GM12878 (cell line): ENCODE measurements around the gene NOL7. TPM values are rescaled to one million over a fixed set of nuclear protein-coding genes. Genes with fewer than 3 reads are reported as not detected.

Experiments
- ATAC-seq: fragments of 200-7000 bp; cut with Tn5 transposase; 3 replicates; pipeline ENCODE4 v1.9.1; 2020; ENCODE audit warnings: mild to moderate bottlenecking, moderate library complexity
- BruUV-seq: library from RNA; stranded (reverse); fragments of 400-500 nt; replicated peaks from 2 replicates; lab custom pipeline; 2021; lab: Mats Ljungman, UMichigan
- CTCF ChIA-PET: fragments of 300-600 bp; sonication (Branson Sonifier 250); formaldehyde crosslinking; extraction: SDS; loops from one replicate; lab custom pipeline; 2021; ENCODE audit warnings: inconsistent platforms; lab: Yijun Ruan, JAX
- POLR2A ChIA-PET: fragments of 350-600 bp; formaldehyde crosslinking; extraction: SDS; loops from one replicate; lab custom pipeline; 2021; ENCODE audit warnings: inconsistent platforms; lab: Charles Lee
- RAD21 ChIA-PET: fragments of 300-600 bp; sonication (Branson Sonifier 250); formaldehyde crosslinking; loops from one replicate; lab custom pipeline; 2023; ENCODE audit warnings: antibody characterized with exemption; ENCODE audit not compliant: unreplicated experiment; lab: Charles Lee
- SMC1A ChIA-PET: fragments of 300-600 bp; sonication (Branson Sonifier 250); formaldehyde crosslinking; loops from one replicate; lab custom pipeline; 2023; ENCODE audit not compliant: unreplicated experiment, uncharacterized antibody; lab: Charles Lee
- DNase-seq: peaks from one replicate; pipeline ENCODE4 v3.0.0-alpha.2; 2011; ENCODE audit warnings: low read depth, low spot score
- FAIRE-seq: peaks from 3 replicates; lab custom pipeline; 2011; peaks lifted over from hg19 to GRCh38; lab: Jason Lieb, UNC
- H2AFZ ChIP-seq: 2 replicates; pipeline ENCODE4 v1.6.0; 2011; ENCODE audit warnings: low read depth, low read length, control low read depth; ENCODE audit not compliant: control insufficient read depth
- H3K27ac ChIP-seq: 2 replicates; pipeline ENCODE4 v1.5.1; 2011; ENCODE audit warnings: control low read depth; ENCODE audit not compliant: control insufficient read depth, insufficient read depth
- H3K27me3 ChIP-seq, 2 experiments: replicated peaks in 1 of 2; 2 replicates each; pipeline versions ENCODE4 v1.6.0 to v1.6.1; 2011; ENCODE audit warnings: low read length in 1 of 2; ENCODE audit not compliant: control insufficient read depth in 2 of 2, insufficient read depth in 2 of 2
- H3K36me3 ChIP-seq, 2 experiments: 2 replicates each; pipeline ENCODE4 v1.5.1; 2011; ENCODE audit warnings: low read length in 1 of 2; ENCODE audit not compliant: control insufficient read depth in 2 of 2, insufficient read depth in 2 of 2
- H3K4me1 ChIP-seq: 2 replicates; pipeline ENCODE4 v1.6.1; 2011; ENCODE audit warnings: mild to moderate bottlenecking, low read length, moderate library complexity, mixed read lengths; ENCODE audit not compliant: control insufficient read depth, insufficient read depth
- H3K4me2 ChIP-seq: 2 replicates; pipeline ENCODE4 v1.6.0; 2011; ENCODE audit warnings: control low read depth; ENCODE audit not compliant: control insufficient read depth, insufficient read depth
- H3K4me3 ChIP-seq: fragments of 200-600 bp; sonication (generic); 2 replicates; pipeline ENCODE4 v1.5.1; 2016
- H3K79me2 ChIP-seq: 2 replicates; pipeline ENCODE4 v1.6.0; 2011; ENCODE audit warnings: low read length; ENCODE audit not compliant: control insufficient read depth, insufficient read depth
- H3K9ac ChIP-seq: 2 replicates; pipeline ENCODE4 v1.8.0; 2011; ENCODE audit warnings: low read length, control low read depth, mixed read lengths; ENCODE audit not compliant: control insufficient read depth, insufficient read depth
- H3K9me3 ChIP-seq: replicated peaks from 3 replicates; pipeline ENCODE4 v1.5.1; 2011; ENCODE audit warnings: mild to moderate bottlenecking, low read length; ENCODE audit not compliant: control insufficient read depth, insufficient read depth
- H4K20me1 ChIP-seq: 2 replicates; pipeline ENCODE4 v1.6.0; 2011; ENCODE audit not compliant: control insufficient read depth, insufficient read depth
- BRCA1 ChIP-seq: IDR thresholded peaks from 2 replicates; pipeline ENCODE4 v1.6.1; 2011; ENCODE audit warnings: low read depth, low read length, improper control_type of control experiment
- FOS ChIP-seq: IDR thresholded peaks from 3 replicates; pipeline ENCODE4 v1.6.1; 2011; ENCODE audit warnings: borderline replicate concordance; ENCODE audit not compliant: insufficient read length; ENCODE audit errors: extremely low read depth
- JUNB ChIP-seq: IDR thresholded peaks from 2 replicates; pipeline ENCODE4 v1.6.1; 2016; ENCODE audit warnings: antibody characterized with exemption, mild to moderate bottlenecking
- JUND ChIP-seq: IDR thresholded peaks from 2 replicates; pipeline ENCODE4 v1.6.1; 2012; ENCODE audit warnings: low read depth, mild to moderate bottlenecking, low read length, improper control_type of control experiment, moderate library complexity
- MXI1 ChIP-seq: fragments of 150-350 bp; IDR thresholded peaks from 2 replicates; pipeline ENCODE4 v1.6.1; 2011; ENCODE audit warnings: low read depth, mild to moderate bottlenecking, inconsistent platforms, low read length, improper control_type of control experiment
- NFIC ChIP-seq: IDR thresholded peaks from 2 replicates; pipeline ENCODE4 v1.6.1; 2012; ENCODE audit warnings: low read depth, mild to moderate bottlenecking, inconsistent platforms, low read length, moderate library complexity
- NFYA ChIP-seq: IDR thresholded peaks from 2 replicates; pipeline ENCODE4 v1.6.1; 2011; ENCODE audit warnings: low read depth, mild to moderate bottlenecking, low read length, improper control_type of control experiment, borderline replicate concordance
- NR2C1 ChIP-seq: fragments of 450-650 bp; IDR thresholded peaks from 2 replicates; pipeline ENCODE4 v1.6.1; 2017; ENCODE audit warnings: antibody characterized with exemption, mild to moderate bottlenecking, moderate library complexity
- SMC3 ChIP-seq: IDR thresholded peaks from 2 replicates; pipeline ENCODE4 v1.6.1; 2011; ENCODE audit warnings: low read length, improper control_type of control experiment, borderline replicate concordance
- SREBF2 ChIP-seq: IDR thresholded peaks from 2 replicates; pipeline ENCODE4 v1.6.1; 2012; ENCODE audit warnings: mild to moderate bottlenecking, low read length
- YY1 ChIP-seq: IDR thresholded peaks from 2 replicates; pipeline ENCODE4 v1.6.1; 2011; ENCODE audit warnings: low read depth, mild to moderate bottlenecking, low read length
- ZBED1 ChIP-seq: IDR thresholded peaks from 2 replicates; pipeline ENCODE4 v1.6.1; 2016; ENCODE audit warnings: borderline replicate concordance
- ZNF24 ChIP-seq: fragments of 450-650 bp; IDR thresholded peaks from 2 replicates; pipeline ENCODE4 v1.6.1; 2017; ENCODE audit warnings: antibody characterized with exemption, mild to moderate bottlenecking
- WGBS: methylation state at CpG from one replicate; pipeline ENCODE4 v1.1.6; 2016; ENCODE audit warnings: low lambda C conversion rate; ENCODE audit not compliant: insufficient replicate concordance, insufficient coverage; ENCODE audit errors: missing lambda C conversion rate; 5-methylcytosine and 5-hydroxymethylcytosine counted together
- in situ Hi-C: fragments of 300-500 bp; cut with MboI; formaldehyde crosslinking; loops from 9 replicates; pipeline ENCODE4 v1.14.3; 2018; ENCODE audit warnings: mixed read lengths
- intact Hi-C: fragments of 100-400 bp; cut with micrococcal nuclease; formaldehyde crosslinking; loops from one replicate; pipeline ENCODE4 v1.14.2; 2022; ENCODE audit not compliant: unreplicated experiment
- polyA plus RNA-seq, 11 experiments: library from polyadenylated mRNA; depleted of rRNA in 4 of 11; unstranded in 6 of 11; stranded (reverse) in 5 of 11; fragments of >200 nt; fragmentation: Nextera tagmentation in 4 of 11; fragmentation: Illumina TruSeq in 1 of 11; extraction: Ambion mirVana in 4 of 11; extraction: Trizol in 1 of 11; gene quantifications; 1 replicate in 1 of 11; 2 replicates in 10 of 11; pipeline versions ENCODE4 v1.2.1 to v1.2.3, GENCODE V29; 2011 to 2016; ENCODE audit warnings: inconsistent platforms in 2 of 11, missing spikeins in 2 of 11, low read depth in 1 of 11
- total RNA-seq, 4 experiments: library from RNA; depleted of rRNA in 3 of 4; stranded (reverse); fragments of >200 nt in 3 of 4; fragmentation: Illumina TruSeq in 1 of 4; extraction: Trizol in 1 of 4; gene quantifications; 2 replicates each; pipeline versions ENCODE4 v1.2.1 to v1.2.3, GENCODE V29; 2013 to 2021
- TF ChIP-seq, protein P1 (sequence below): fragments of 450-650 bp; IDR thresholded peaks from 2 replicates; pipeline ENCODE4 v1.6.1; 2017; ENCODE audit warnings: antibody characterized with exemption, mild to moderate bottlenecking, moderate library complexity
- TF ChIP-seq, protein P2 (sequence below): IDR thresholded peaks from 2 replicates; pipeline ENCODE4 v1.6.1; 2011; ENCODE audit warnings: low read depth, mild to moderate bottlenecking, low read length, moderate library complexity, borderline replicate concordance; ENCODE audit errors: extremely low read depth

Gene NOL7
- total and polyA plus RNA-seq, 10 of the 15 experiments (the other 5 are each of a cell fraction or from before 2014, with no cell fraction given), result 12.2 to 222 (median 86.2) TPM

DNA sequence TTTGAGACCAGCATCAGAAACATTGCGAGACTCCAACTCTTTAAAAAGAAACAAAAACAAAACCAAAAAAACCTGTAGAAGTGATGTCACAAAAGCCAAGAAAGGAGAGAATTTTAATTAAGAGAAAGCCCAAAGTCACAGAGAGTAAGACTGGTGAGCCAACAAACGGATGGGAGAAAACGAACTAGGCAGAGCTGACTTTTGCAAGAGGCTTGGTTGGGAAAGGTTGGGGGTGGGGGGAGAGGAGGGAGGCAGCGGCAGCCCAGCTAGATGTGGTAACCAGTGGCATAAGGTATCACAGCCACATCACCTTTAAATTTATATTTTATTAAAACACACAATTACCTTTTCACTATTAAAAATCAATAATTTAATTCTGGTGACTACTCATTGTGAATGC, 23.5 kb downstream of the NOL7 start:
- DNase-seq, result no peak
- Histone ChIP-seq H3K4me2 (no peak overlapping the region), H3K9ac (no peak overlapping the region), H3K27me3 (no peaks in the 10 kb centered on the region), H3K9me3 (no peaks in the 10 kb centered on the region), H3K27ac (no peak overlapping the region), H3K4me3 (no peak overlapping the region), H2AFZ (no peak overlapping the region), H3K79me2 (no peaks in the 10 kb centered on the region), H3K4me1 (no peaks in the 10 kb centered on the region), H4K20me1 (no peaks in the 10 kb centered on the region), H3K36me3 (peaks cover 0 to 6% of the 10 kb centered on the region in 2 experiments; a peak in 2 of 4 replicates)
- WGBS, result 90% methylated on average over 4 of the region's 4 CpGs
- POLR2A ChIA-PET, result no interaction called here
- RAD21 ChIA-PET, result no interaction called here
- no peak for ATAC-seq
- intact Hi-C loops, result no loop called here
- SMC1A ChIA-PET, result no interaction called here
- CTCF ChIA-PET, result no interaction called here
- no TSS peak for BruUV-seq
- TF ChIP-seq SMC3 (no peak), BRCA1 (no peak)
- no peak for FAIRE-seq
- in situ Hi-C loops, result no loop called here

DNA sequence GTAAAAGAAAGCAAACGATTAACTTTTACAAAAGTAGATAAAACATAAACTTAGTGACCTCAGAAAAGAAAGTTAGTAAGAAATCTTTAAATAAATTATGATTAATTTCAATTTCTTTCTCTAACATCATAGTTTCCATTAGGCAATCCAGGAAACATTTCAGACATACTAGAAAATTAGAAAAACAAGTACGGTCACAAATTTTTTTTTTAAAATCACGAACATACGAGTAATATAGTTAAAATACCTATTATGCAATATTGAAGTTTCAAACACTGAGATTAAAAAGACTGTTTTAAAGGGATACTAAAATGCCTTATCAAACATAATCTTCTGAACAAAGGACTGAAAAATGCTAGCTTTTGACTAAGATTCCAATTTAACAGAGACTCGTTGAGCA, 26.2 kb downstream of the NOL7 start:
- WGBS, result 98% methylated on average over 5 of the region's 5 CpGs
- ATAC-seq (no peak), FAIRE-seq (no peak), DNase-seq (no peak)
- H3K4me2 ChIP-seq, result no peak overlapping the region
- H3K9ac ChIP-seq, result no peak overlapping the region
- no peaks in the 10 kb centered on the region for H3K9me3 ChIP-seq
- H3K4me3 ChIP-seq, result no peak overlapping the region
- peaks cover 0 to 4% of the 10 kb centered on the region in 2 experiments; a peak in 1 of 4 replicates for H3K36me3 ChIP-seq
- no peak overlapping the region for H3K27ac ChIP-seq
- H4K20me1 ChIP-seq, result no peaks in the 10 kb centered on the region
- H3K79me2 ChIP-seq, result no peaks in the 10 kb centered on the region
- no peaks in the 10 kb centered on the region for H3K4me1 ChIP-seq
- no peaks in the 10 kb centered on the region for H3K27me3 ChIP-seq
- ChIA-PET SMC1A (interaction anchor here (0.7 kb wide), 1 partner anchor 15 kb away, joined by 3 read pairs; no protein-coding TSS in a partner anchor), RAD21 (no interaction called here), POLR2A (no interaction called here), CTCF (interaction anchor here (1.0 to 1.4 kb wide), 2 partner anchors 11 to 26 kb away, joined by 3 read pairs; partner anchors contain the start of gene NOL7)
- no TSS peak for BruUV-seq
- intact Hi-C loops, result no loop called here
- in situ Hi-C loops, result no loop called here
- H2AFZ ChIP-seq, result no peak overlapping the region
- TF ChIP-seq NR2C1, result no peak
- TF ChIP-seq ZNF24, result no peak
- TF ChIP-seq YY1, result no peak
- TF ChIP-seq JUND, result no peak
- no peak for TF ChIP-seq SREBF2
- no peak for TF ChIP-seq ZBED1
- no peak for TF ChIP-seq JUNB
- TF ChIP-seq MXI1, result no peak
- TF ChIP-seq, protein P1, sequence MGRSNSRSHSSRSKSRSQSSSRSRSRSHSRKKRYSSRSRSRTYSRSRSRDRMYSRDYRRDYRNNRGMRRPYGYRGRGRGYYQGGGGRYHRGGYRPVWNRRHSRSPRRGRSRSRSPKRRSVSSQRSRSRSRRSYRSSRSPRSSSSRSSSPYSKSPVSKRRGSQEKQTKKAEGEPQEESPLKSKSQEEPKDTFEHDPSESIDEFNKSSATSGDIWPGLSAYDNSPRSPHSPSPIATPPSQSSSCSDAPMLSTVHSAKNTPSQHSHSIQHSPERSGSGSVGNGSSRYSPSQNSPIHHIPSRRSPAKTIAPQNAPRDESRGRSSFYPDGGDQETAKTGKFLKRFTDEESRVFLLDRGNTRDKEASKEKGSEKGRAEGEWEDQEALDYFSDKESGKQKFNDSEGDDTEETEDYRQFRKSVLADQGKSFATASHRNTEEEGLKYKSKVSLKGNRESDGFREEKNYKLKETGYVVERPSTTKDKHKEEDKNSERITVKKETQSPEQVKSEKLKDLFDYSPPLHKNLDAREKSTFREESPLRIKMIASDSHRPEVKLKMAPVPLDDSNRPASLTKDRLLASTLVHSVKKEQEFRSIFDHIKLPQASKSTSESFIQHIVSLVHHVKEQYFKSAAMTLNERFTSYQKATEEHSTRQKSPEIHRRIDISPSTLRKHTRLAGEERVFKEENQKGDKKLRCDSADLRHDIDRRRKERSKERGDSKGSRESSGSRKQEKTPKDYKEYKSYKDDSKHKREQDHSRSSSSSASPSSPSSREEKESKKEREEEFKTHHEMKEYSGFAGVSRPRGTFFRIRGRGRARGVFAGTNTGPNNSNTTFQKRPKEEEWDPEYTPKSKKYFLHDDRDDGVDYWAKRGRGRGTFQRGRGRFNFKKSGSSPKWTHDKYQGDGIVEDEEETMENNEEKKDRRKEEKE, result no peak
- no peak for TF ChIP-seq FOS
- no peak for TF ChIP-seq NFYA
- TF ChIP-seq SMC3, result no peak
- no peak for TF ChIP-seq NFIC
- TF ChIP-seq, protein P2, sequence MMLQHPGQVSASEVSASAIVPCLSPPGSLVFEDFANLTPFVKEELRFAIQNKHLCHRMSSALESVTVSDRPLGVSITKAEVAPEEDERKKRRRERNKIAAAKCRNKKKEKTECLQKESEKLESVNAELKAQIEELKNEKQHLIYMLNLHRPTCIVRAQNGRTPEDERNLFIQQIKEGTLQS, result no peak
